Endodermal cell (in vitro differentiated cells): Measurements from ENCODE around the gene TRPM3. TPM values are rescaled to one million over a fixed set of nuclear protein-coding genes. Genes with fewer than 3 reads are reported as not detected.

Experiments used
- DNase-seq: peaks from one replicate; pipeline ENCODE4 v3.0.0-alpha.2; 2017
- H3K27ac ChIP-seq: 2 replicates; pipeline ENCODE4 v1.5.1; 2013; ENCODE audit warnings: mild to moderate bottlenecking, low read depth, low read length, moderate library complexity
- H3K27me3 ChIP-seq: 2 replicates; pipeline ENCODE4 v1.6.1; 2013; ENCODE audit warnings: mild to moderate bottlenecking, low read length, moderate library complexity; ENCODE audit not compliant: insufficient read depth, control insufficient read depth, poor library complexity, severe bottlenecking
- H3K36me3 ChIP-seq: 2 replicates; pipeline ENCODE4 v1.7.0; 2013; ENCODE audit warnings: mild to moderate bottlenecking, low read length, moderate library complexity; ENCODE audit not compliant: control insufficient read depth, insufficient read depth
- H3K4me1 ChIP-seq: one replicate; pipeline ENCODE4 v1.7.0; 2013; ENCODE audit warnings: low read length; ENCODE audit not compliant: control insufficient read depth, insufficient read depth
- H3K4me3 ChIP-seq: 2 replicates; pipeline ENCODE4 v1.5.1; 2013; ENCODE audit warnings: mild to moderate bottlenecking, low read length, moderate library complexity
- H3K9ac ChIP-seq: 2 replicates; pipeline ENCODE4 v1.6.1; 2013; ENCODE audit warnings: mild to moderate bottlenecking, low read length, moderate library complexity; ENCODE audit not compliant: poor library complexity, severe bottlenecking; ENCODE audit errors: extremely low read depth
- H3K9me3 ChIP-seq: 2 replicates; pipeline ENCODE4 v1.6.1; 2013; ENCODE audit warnings: mild to moderate bottlenecking, low read length, moderate library complexity; ENCODE audit not compliant: control insufficient read depth
- H3K27ac Mint-ChIP-seq: 2 replicates; pipeline ENCODE4 v1.8.0; 2020; ENCODE audit warnings: mixed read lengths
- H3K27me3 Mint-ChIP-seq: 2 replicates; pipeline ENCODE4 v1.8.0; 2021; ENCODE audit warnings: mild to moderate bottlenecking, mixed read lengths; ENCODE audit not compliant: insufficient read depth
- H3K36me3 Mint-ChIP-seq: 2 replicates; pipeline ENCODE4 v1.8.0; 2020; ENCODE audit warnings: low read depth, mixed read lengths
- H3K4me1 Mint-ChIP-seq: 2 replicates; pipeline ENCODE4 v1.8.0; 2020; ENCODE audit warnings: mixed read lengths
- H3K4me3 Mint-ChIP-seq: 2 replicates; pipeline ENCODE4 v1.8.0; 2020; ENCODE audit warnings: mild to moderate bottlenecking, moderate library complexity, mixed read lengths
- H3K9me3 Mint-ChIP-seq: 2 replicates; pipeline ENCODE4 v1.8.0; 2020; ENCODE audit warnings: mild to moderate bottlenecking, mixed read lengths
- CTCF ChIP-seq: fragments of 200-600 bp; sonication (generic); conservative IDR thresholded peaks from 2 replicates; pipeline ENCODE4 v1.5.0; 2021; ENCODE audit warnings: antibody characterized with exemption, mild to moderate bottlenecking
- WGBS, 2 experiments: methylation state at CpG; one replicate each; pipeline versions ENCODE4 v1.1.5 to v1.1.7; 2013; ENCODE audit warnings: missing lambda C conversion rate in 2 of 2, mixed read lengths in 1 of 2; ENCODE audit not compliant: insufficient coverage in 1 of 2, insufficient read length in 1 of 2; 5-methylcytosine and 5-hydroxymethylcytosine counted together
- total RNA-seq, 2 donors: library from RNA; stranded (reverse); fragmentation: NEBNext Ultra II Directional in 1 of 2; extraction: Animal tissue kit (Norgen Biotek cat#: 25700) in 1 of 2; gene quantifications; 2 replicates in 1 of 2; 3 replicates in 1 of 2; pipeline ENCODE4 v1.2.1, GENCODE V29; 2021

The TRPM3 gene
- total RNA-seq, 2 donors from 2014 or later = 1.8 to 2.5 TPM

GRCh38 chr9:70761139-70761670, 360.2 kb downstream of the TRPM3 start:
- TF ChIP-seq CTCF = no peak
- H3K27ac Mint-ChIP-seq = no peak overlapping the region
- no peaks in the 10 kb centered on the region for H3K9me3 ChIP-seq
- peaks cover 13% of the 10 kb centered on the region for H3K27me3 Mint-ChIP-seq
- H3K27ac ChIP-seq = no peak overlapping the region
- no peaks in the 10 kb centered on the region for H3K36me3 ChIP-seq
- H3K36me3 Mint-ChIP-seq = no peaks in the 10 kb centered on the region
- H3K4me1 Mint-ChIP-seq = peaks cover 7% of the 10 kb centered on the region
- WGBS, 2 experiments = 84 to 86% methylated on average over 7 to 8 of the region's 8 CpGs
- H3K4me3 Mint-ChIP-seq = no peak overlapping the region
- H3K9me3 Mint-ChIP-seq = peaks cover 3% of the 10 kb centered on the region
- H3K4me3 ChIP-seq = no peak overlapping the region
- H3K4me1 ChIP-seq = no peaks in the 10 kb centered on the region
- DNase-seq = no peak
- no peak overlapping the region for H3K9ac ChIP-seq
- H3K27me3 ChIP-seq = peaks cover 33% of the 10 kb centered on the region

GRCh38 chr9:70760228-70760627, 361.2 kb downstream of the TRPM3 start:
- Mint-ChIP-seq H3K4me3 (no peak overlapping the region), H3K4me1 (peaks cover 7% of the 10 kb centered on the region), H3K27me3 (peaks cover 13% of the 10 kb centered on the region), H3K27ac (no peak overlapping the region), H3K9me3 (peaks cover 3% of the 10 kb centered on the region), H3K36me3 (no peaks in the 10 kb centered on the region)
- DNase-seq = no peak
- no peak for TF ChIP-seq CTCF
- no peak overlapping the region for H3K4me3 ChIP-seq
- WGBS, 2 experiments = 90 to 95% methylated on average over 5 to 8 of the region's 8 CpGs
- H3K36me3 ChIP-seq = no peaks in the 10 kb centered on the region
- H3K4me1 ChIP-seq = no peaks in the 10 kb centered on the region
- H3K9me3 ChIP-seq = no peaks in the 10 kb centered on the region
- no peak overlapping the region for H3K9ac ChIP-seq
- peaks cover 33% of the 10 kb centered on the region for H3K27me3 ChIP-seq
- no peak overlapping the region for H3K27ac ChIP-seq

- Histone ChIP-seq H3K36me3 (no peaks in the 10 kb centered on the region), H3K4me3 (no peak overlapping the region), H3K9me3 (no peaks in the 10 kb centered on the region), H3K9ac (no peak overlapping the region), H3K4me1 (no peaks in the 10 kb centered on the region), H3K27ac (no peak overlapping the region), H3K27me3 (no peaks in the 10 kb centered on the region)
- DNase-seq = no peak
- Mint-ChIP-seq H3K4me1 (peaks cover 8% of the 10 kb centered on the region), H3K36me3 (no peaks in the 10 kb centered on the region), H3K4me3 (no peak overlapping the region), H3K27me3 (peaks cover 7% of the 10 kb centered on the region), H3K27ac (no peak overlapping the region), H3K9me3 (peaks cover 3% of the 10 kb centered on the region)
- 64 to 66% methylated on average over 4 of the region's 4 CpGs for WGBS, 2 experiments
- no peak for TF ChIP-seq CTCF
Measured at GRCh38 chr9:70753311-70753710, 368.1 kb downstream of the TRPM3 start.
